ENCODE data around the gene MUC2.

DNA sequence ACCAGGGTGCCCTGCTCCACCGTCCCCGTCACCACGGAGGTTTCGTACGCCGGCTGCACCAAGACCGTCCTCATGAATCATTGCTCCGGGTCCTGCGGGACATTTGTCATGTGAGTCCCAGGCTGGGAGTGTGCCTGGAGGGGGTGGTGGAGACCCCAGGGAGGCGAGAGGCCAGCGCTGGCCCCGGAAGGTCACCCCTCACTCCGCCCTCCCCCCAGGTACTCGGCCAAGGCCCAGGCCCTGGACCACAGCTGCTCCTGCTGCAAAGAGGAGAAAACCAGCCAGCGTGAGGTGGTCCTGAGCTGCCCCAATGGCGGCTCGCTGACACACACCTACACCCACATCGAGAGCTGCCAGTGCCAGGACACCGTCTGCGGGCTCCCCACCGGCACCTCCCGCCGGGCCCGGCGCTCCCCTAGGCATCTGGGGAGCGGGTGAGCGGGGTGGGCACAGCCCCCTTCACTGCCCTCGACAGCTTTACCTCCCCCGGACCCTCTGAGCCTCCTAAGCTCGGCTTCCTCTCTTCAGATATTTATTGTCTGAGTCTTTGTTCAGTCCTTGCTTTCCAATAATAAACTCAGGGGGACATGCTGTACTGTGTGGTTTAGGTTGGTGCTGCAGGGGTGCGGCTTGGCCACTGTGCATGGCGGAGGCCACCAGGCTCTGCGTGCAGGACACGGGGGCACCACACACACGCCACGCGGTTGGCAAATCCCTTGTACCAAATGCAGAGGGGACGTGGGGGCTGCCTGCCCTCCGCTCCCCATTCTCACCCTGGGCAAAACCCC is 35.4 kb downstream of the MUC2 start:
- TF ChIP-seq, protein P1, sequence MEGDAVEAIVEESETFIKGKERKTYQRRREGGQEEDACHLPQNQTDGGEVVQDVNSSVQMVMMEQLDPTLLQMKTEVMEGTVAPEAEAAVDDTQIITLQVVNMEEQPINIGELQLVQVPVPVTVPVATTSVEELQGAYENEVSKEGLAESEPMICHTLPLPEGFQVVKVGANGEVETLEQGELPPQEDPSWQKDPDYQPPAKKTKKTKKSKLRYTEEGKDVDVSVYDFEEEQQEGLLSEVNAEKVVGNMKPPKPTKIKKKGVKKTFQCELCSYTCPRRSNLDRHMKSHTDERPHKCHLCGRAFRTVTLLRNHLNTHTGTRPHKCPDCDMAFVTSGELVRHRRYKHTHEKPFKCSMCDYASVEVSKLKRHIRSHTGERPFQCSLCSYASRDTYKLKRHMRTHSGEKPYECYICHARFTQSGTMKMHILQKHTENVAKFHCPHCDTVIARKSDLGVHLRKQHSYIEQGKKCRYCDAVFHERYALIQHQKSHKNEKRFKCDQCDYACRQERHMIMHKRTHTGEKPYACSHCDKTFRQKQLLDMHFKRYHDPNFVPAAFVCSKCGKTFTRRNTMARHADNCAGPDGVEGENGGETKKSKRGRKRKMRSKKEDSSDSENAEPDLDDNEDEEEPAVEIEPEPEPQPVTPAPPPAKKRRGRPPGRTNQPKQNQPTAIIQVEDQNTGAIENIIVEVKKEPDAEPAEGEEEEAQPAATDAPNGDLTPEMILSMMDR (conservative IDR thresholded peaks at IDR 0.05; ENCODE audit: low read length) = no peak
- TF ChIP-seq EZH2phosphoT487 (IDR thresholded peaks at IDR 0.05; ENCODE audit: borderline replicate concordance) = no peak
